ENCODE results near the gene ZRANB2. TPM values are rescaled to one million over a fixed set of nuclear protein-coding genes. Genes with fewer than 3 reads are reported as not detected.

Gene ZRANB2
- total RNA-seq, 1 donor, result 56.9 TPM

- no peaks in the 10 kb centered on the region for H3K4me1 ChIP-seq (ENCODE audit: insufficient read depth, low read length)
- no peaks in the 10 kb centered on the region for H3K9me3 ChIP-seq (ENCODE audit: low read depth, low read length)
- H3K27me3 ChIP-seq (ENCODE audit: insufficient read depth, low read length), result no peaks in the 10 kb centered on the region
- no peak overlapping the region for H3K4me3 ChIP-seq (ENCODE audit: low read length)
Measured at GRCh38 chr1:71023515-71023914, 57.3 kb downstream of the ZRANB2 start.

GRCh38 chr1:71019233-71019969 lies 61.4 kb downstream of the ZRANB2 start:
- H3K4me3 ChIP-seq (ENCODE audit: low read length), result no peak overlapping the region
- H3K9me3 ChIP-seq (ENCODE audit: low read depth, low read length), result no peaks in the 10 kb centered on the region

GRCh38 chr1:71018791-71019190 lies 62.0 kb downstream of the ZRANB2 start:
- Histone ChIP-seq H3K9me3 (ENCODE audit: low read depth, low read length) (no peaks in the 10 kb centered on the region), H3K27me3 (ENCODE audit: insufficient read depth, low read length) (no peaks in the 10 kb centered on the region), H3K4me1 (ENCODE audit: insufficient read depth, low read length) (no peaks in the 10 kb centered on the region)

More at GRCh38 chr1:71019233-71019969, 61.4 kb downstream of the ZRANB2 start:
- Histone ChIP-seq H3K27me3 (ENCODE audit: insufficient read depth, low read length) (no peaks in the 10 kb centered on the region), H3K4me1 (ENCODE audit: insufficient read depth, low read length) (no peaks in the 10 kb centered on the region)

GRCh38 chr1:71015745-71016144 lies 65.1 kb downstream of the ZRANB2 start:
- Histone ChIP-seq H3K27me3 (ENCODE audit: insufficient read depth, low read length) (no peaks in the 10 kb centered on the region), H3K4me3 (ENCODE audit: low read length) (no peak overlapping the region), H3K9me3 (ENCODE audit: low read depth, low read length) (no peaks in the 10 kb centered on the region), H3K4me1 (ENCODE audit: insufficient read depth, low read length) (no peaks in the 10 kb centered on the region)

More at GRCh38 chr1:71018791-71019190, 62.0 kb downstream of the ZRANB2 start:
- no peak overlapping the region for H3K4me3 ChIP-seq (ENCODE audit: low read length)

- no peak overlapping the region for H3K4me3 ChIP-seq (ENCODE audit: low read length)
- no peaks in the 10 kb centered on the region for H3K27me3 ChIP-seq (ENCODE audit: insufficient read depth, low read length)
- H3K9me3 ChIP-seq (ENCODE audit: low read depth, low read length), result no peaks in the 10 kb centered on the region
- H3K4me1 ChIP-seq (ENCODE audit: insufficient read depth, low read length), result no peaks in the 10 kb centered on the region
Measured at GRCh38 chr1:71014178-71014579, 66.7 kb downstream of the ZRANB2 start.

Other genes with a start within 250 kb of the ZRANB2 start
- 0.52 TPM for gene PTGER3, start 33.2 kb downstream of the ZRANB2 start, total RNA-seq

All from mononuclear cell (primary cell).